H9 (cell line): ENCODE data around the gene DENND6A. TPM values are rescaled to one million over a fixed set of nuclear protein-coding genes. Genes with fewer than 3 reads are reported as not detected.

ENCODE experiments used
- DNase-seq: peaks from one replicate; pipeline ENCODE4 v3.0.0-alpha.2; 2017
- H2AFZ ChIP-seq: one replicate; pipeline ENCODE4 v1.6.1; 2013; ENCODE audit warnings: mild to moderate bottlenecking, low read length, control low read depth, moderate library complexity
- H2AK5ac ChIP-seq: 2 replicates; pipeline ENCODE4 v1.6.1; 2013; ENCODE audit warnings: low read length, control low read depth, mixed read lengths; ENCODE audit not compliant: insufficient read length
- H2BK120ac ChIP-seq: one replicate; pipeline ENCODE4 v1.6.1; 2013; ENCODE audit warnings: low read depth, mild to moderate bottlenecking, low read length, control low read depth, inconsistent platforms; ENCODE audit not compliant: poor library complexity, severe bottlenecking
- H2BK12ac ChIP-seq: 2 replicates; pipeline ENCODE4 v1.6.1; 2013; ENCODE audit warnings: low read length, control low read depth, mixed read lengths, low read depth; ENCODE audit not compliant: insufficient read length
- H2BK15ac ChIP-seq: 2 replicates; pipeline ENCODE4 v1.6.1; 2013; ENCODE audit warnings: low read depth, low read length, control low read depth
- H2BK20ac ChIP-seq: one replicate; pipeline ENCODE4 v1.6.1; 2013; ENCODE audit warnings: low read depth, mild to moderate bottlenecking, low read length, control low read depth, inconsistent platforms; ENCODE audit not compliant: poor library complexity, severe bottlenecking
- H2BK5ac ChIP-seq: 2 replicates; pipeline ENCODE4 v1.6.1; 2013; ENCODE audit warnings: low read length, control low read depth, mixed read lengths; ENCODE audit not compliant: insufficient read length
- H3K14ac ChIP-seq: 2 replicates; pipeline ENCODE4 v1.6.1; 2013; ENCODE audit warnings: low read length, control low read depth; ENCODE audit not compliant: insufficient read depth
- H3K18ac ChIP-seq: 2 replicates; pipeline ENCODE4 v1.6.1; 2013; ENCODE audit warnings: low read depth, mild to moderate bottlenecking, mixed read lengths, low read length, control low read depth; ENCODE audit not compliant: insufficient read length
- H3K23ac ChIP-seq: 2 replicates; pipeline ENCODE4 v1.6.1; 2013; ENCODE audit warnings: low read length, control low read depth, mixed read lengths, low read depth; ENCODE audit not compliant: insufficient read length
- H3K23me2 ChIP-seq: 2 replicates; pipeline ENCODE4 v1.6.1; 2013; ENCODE audit warnings: low read depth, mild to moderate bottlenecking, mixed read lengths, low read length, control low read depth; ENCODE audit not compliant: insufficient read length, poor library complexity, severe bottlenecking
- H3K27ac ChIP-seq: 2 replicates; pipeline ENCODE4 v1.5.1; 2013; ENCODE audit warnings: low read length, control low read depth, mixed read lengths, low read depth; ENCODE audit not compliant: insufficient read length
- H3K27me3 ChIP-seq: 2 replicates; pipeline ENCODE4 v1.6.1; 2013; ENCODE audit warnings: low read length, control low read depth, inconsistent platforms; ENCODE audit not compliant: insufficient read depth
- H3K4ac ChIP-seq: 2 replicates; pipeline ENCODE4 v1.6.1; 2013; ENCODE audit warnings: low read depth, mild to moderate bottlenecking, control low read depth, inconsistent platforms, low read length, moderate library complexity
- H3K4me1 ChIP-seq: 2 replicates; pipeline ENCODE4 v1.6.1; 2013; ENCODE audit warnings: low read length, control low read depth, inconsistent platforms; ENCODE audit not compliant: insufficient read depth
- H3K4me2 ChIP-seq: 2 replicates; pipeline ENCODE4 v1.6.1; 2013; ENCODE audit warnings: low read length, control low read depth, mixed read lengths; ENCODE audit not compliant: insufficient read length, insufficient read depth
- H3K56ac ChIP-seq: 2 replicates; pipeline ENCODE4 v1.6.1; 2013; ENCODE audit warnings: low read depth, mild to moderate bottlenecking, mixed read lengths, low read length, control low read depth; ENCODE audit not compliant: insufficient read length
- H3K79me1 ChIP-seq: 2 replicates; pipeline ENCODE4 v1.6.1; 2013; ENCODE audit warnings: low read depth, mild to moderate bottlenecking, moderate library complexity, low read length, control low read depth, inconsistent platforms; ENCODE audit not compliant: insufficient read depth, poor library complexity, severe bottlenecking
- H3K79me2 ChIP-seq: 2 replicates; pipeline ENCODE4 v1.6.1; 2013; ENCODE audit warnings: low read length, control low read depth, inconsistent platforms; ENCODE audit not compliant: insufficient read depth
- H3K9ac ChIP-seq: 2 replicates; pipeline ENCODE4 v1.6.1; 2013; ENCODE audit warnings: low read length, control low read depth, mixed read lengths; ENCODE audit not compliant: insufficient read length; ENCODE audit errors: extremely low read depth
- H3K9me3 ChIP-seq: one replicate; pipeline ENCODE4 v1.6.1; 2013; ENCODE audit warnings: low read depth, low read length, inconsistent platforms; ENCODE audit not compliant: control insufficient read depth
- H3T11ph ChIP-seq: one replicate; pipeline ENCODE4 v1.6.1; 2013; ENCODE audit warnings: mild to moderate bottlenecking, low read length, control low read depth, inconsistent platforms
- H4K20me1 ChIP-seq: one replicate; pipeline ENCODE4 v1.6.1; 2013; ENCODE audit not compliant: control insufficient read depth, insufficient read length, insufficient read depth
- H4K5ac ChIP-seq: 2 replicates; pipeline ENCODE4 v1.6.1; 2013; ENCODE audit warnings: low read depth, mild to moderate bottlenecking, mixed read lengths, low read length, control low read depth; ENCODE audit not compliant: insufficient read length
- H4K8ac ChIP-seq: replicated peaks from 2 replicates; pipeline ENCODE4 v1.6.1; 2013; ENCODE audit warnings: low read length, control low read depth, mixed read lengths, low read depth; ENCODE audit not compliant: insufficient read length
- H4K91ac ChIP-seq: 2 replicates; pipeline ENCODE4 v1.6.1; 2013; ENCODE audit warnings: low read depth, mild to moderate bottlenecking, moderate library complexity, mixed read lengths, low read length, control low read depth; ENCODE audit not compliant: insufficient read length
- H3K27ac Mint-ChIP-seq, 3 experiments: 2 replicates in 2 of 3; 3 replicates in 1 of 3; pipeline ENCODE4 v1.8.0; 2020 to 2021; ENCODE audit warnings: mixed read lengths in 3 of 3, mild to moderate bottlenecking in 1 of 3, moderate library complexity in 1 of 3
- H3K27me3 Mint-ChIP-seq: 2 replicates; pipeline ENCODE4 v1.8.0; 2021; ENCODE audit warnings: low read depth, mild to moderate bottlenecking, moderate library complexity, mixed read lengths
- H3K36me3 Mint-ChIP-seq, 3 experiments: 2 replicates in 2 of 3; 3 replicates in 1 of 3; pipeline ENCODE4 v1.8.0; 2020 to 2021; ENCODE audit warnings: low read depth in 3 of 3, mixed read lengths in 3 of 3; ENCODE audit not compliant: insufficient read depth in 1 of 3
- H3K4me1 Mint-ChIP-seq, 2 experiments: 2 replicates each; pipeline ENCODE4 v1.8.0; 2020; ENCODE audit warnings: mixed read lengths in 2 of 2
- H3K4me3 Mint-ChIP-seq, 2 experiments: 2 replicates in 1 of 2; 3 replicates in 1 of 2; pipeline ENCODE4 v1.8.0; 2020 to 2021; ENCODE audit warnings: mild to moderate bottlenecking in 2 of 2, mixed read lengths in 2 of 2, moderate library complexity in 1 of 2
- H3K9me3 Mint-ChIP-seq, 2 experiments: 2 replicates in 1 of 2; 3 replicates in 1 of 2; pipeline ENCODE4 v1.8.0; 2020; ENCODE audit warnings: mild to moderate bottlenecking in 2 of 2, mixed read lengths in 2 of 2, moderate library complexity in 1 of 2
- CTCF ChIP-seq: fragments of 200-600 bp; sonication (generic); conservative IDR thresholded peaks from 3 replicates; pipeline ENCODE4 v1.8.0; 2021; ENCODE audit warnings: antibody characterized with exemption, mild to moderate bottlenecking
- WGBS: extraction: QIAGEN DNeasy Blood & Tissue Kit; methylation state at CpG from one replicate; pipeline ENCODE4 v1.1.7; 2013; ENCODE audit warnings: missing lambda C conversion rate, low lambda C conversion rate, mixed read lengths; ENCODE audit not compliant: insufficient read length; ENCODE audit errors: extremely low coverage; 5-methylcytosine and 5-hydroxymethylcytosine counted together
- total RNA-seq: library from RNA; stranded (reverse); gene quantifications from 2 replicates; pipeline ENCODE4 v1.2.1, GENCODE V29; 2021

Gene DENND6A
- total RNA-seq, 1 experiment from 2014 or later, result 13.2 TPM

GRCh38 chr3:57604971-57605370 is 87.9 kb downstream of the DENND6A start:
- H3K4me2 ChIP-seq, result no peak overlapping the region
- no peaks in the 10 kb centered on the region for H3K79me2 ChIP-seq
- no peak overlapping the region for H4K5ac ChIP-seq
- no peaks in the 10 kb centered on the region for H3K79me1 ChIP-seq
- H2AFZ ChIP-seq, result no peak overlapping the region
- H4K20me1 ChIP-seq, result no peaks in the 10 kb centered on the region
- H2BK120ac ChIP-seq, result no peak overlapping the region
- no peak for DNase-seq
- H3K27ac Mint-ChIP-seq, result no peak overlapping the region
- no peak overlapping the region for H4K91ac ChIP-seq
- H2AK5ac ChIP-seq, result no peak overlapping the region
- peaks cover 17 to 27% of the 10 kb centered on the region in 2 experiments for H3K9me3 Mint-ChIP-seq
- H3K27me3 Mint-ChIP-seq, result peaks cover 2% of the 10 kb centered on the region; the same call in 1 of the 2 replicates
- no peak overlapping the region for H2BK15ac ChIP-seq
- H3K18ac ChIP-seq, result no peak overlapping the region
- no peak overlapping the region for H3K23ac ChIP-seq
- H3K4me1 Mint-ChIP-seq, result no peaks in the 10 kb centered on the region
- H3K27me3 ChIP-seq, result no peaks in the 10 kb centered on the region
- H3K56ac ChIP-seq, result no peak overlapping the region
- no peak overlapping the region for H2BK20ac ChIP-seq
- H3K9me3 ChIP-seq, result no peaks in the 10 kb centered on the region
- TF ChIP-seq CTCF, result no peak
- H3K27ac ChIP-seq, result no peak overlapping the region
- H3K4me1 ChIP-seq, result no peaks in the 10 kb centered on the region
- no peak overlapping the region for H2BK12ac ChIP-seq
- H3K4ac ChIP-seq, result no peak overlapping the region
- peaks cover 5 to 29% (median 25%) of the 10 kb centered on the region in 3 experiments; a peak in 6 of 7 replicates for H3K36me3 Mint-ChIP-seq
- H3T11ph ChIP-seq, result no peak overlapping the region
- no peak overlapping the region for H3K9ac ChIP-seq
- H4K8ac ChIP-seq, result no peak overlapping the region
- no peak overlapping the region for H2BK5ac ChIP-seq
- WGBS, result no CpG with 5 or more reads among the region's 2 CpGs
- H3K23me2 ChIP-seq, result no peaks in the 10 kb centered on the region
- no peak overlapping the region for H3K4me3 Mint-ChIP-seq
- H3K14ac ChIP-seq, result no peak overlapping the region
